ENCODE results near the gene ASB6.
A peak's percentile ranks its signal among the peaks of the same experiment; 100 is the strongest.

The ASB6 gene

DNA sequence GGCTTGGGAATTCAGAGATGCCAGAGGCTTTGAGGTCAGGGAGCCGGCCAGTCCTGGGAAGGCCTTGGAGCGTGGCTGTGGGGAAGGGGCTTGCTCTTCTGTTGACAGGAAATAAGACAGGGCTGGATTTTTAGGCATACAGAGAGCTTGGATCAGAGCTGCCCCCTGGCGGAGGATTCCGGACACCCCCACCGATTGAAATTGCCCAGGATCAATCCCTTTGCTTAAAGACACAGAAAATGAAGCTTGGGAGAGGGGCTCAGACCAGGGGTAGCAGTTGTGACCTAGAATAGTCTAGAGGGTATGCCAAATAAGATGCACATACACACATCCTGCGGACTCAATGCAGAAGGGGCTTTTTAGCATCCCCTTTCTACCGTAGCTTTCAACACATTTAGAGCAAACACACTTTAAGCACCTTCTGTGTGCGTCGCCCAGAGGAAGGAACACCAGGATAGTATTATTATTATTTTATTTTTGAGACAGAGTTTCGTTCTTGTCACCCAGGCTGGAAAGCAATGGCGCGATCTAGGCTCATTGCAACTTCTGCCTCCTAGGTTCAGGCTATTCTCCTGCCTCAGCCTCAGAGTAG is 17.7 kb downstream of the ASB6 start:
- H3K4me3 ChIP-seq (ENCODE audit: low read length): no peak overlapping the region

DNA sequence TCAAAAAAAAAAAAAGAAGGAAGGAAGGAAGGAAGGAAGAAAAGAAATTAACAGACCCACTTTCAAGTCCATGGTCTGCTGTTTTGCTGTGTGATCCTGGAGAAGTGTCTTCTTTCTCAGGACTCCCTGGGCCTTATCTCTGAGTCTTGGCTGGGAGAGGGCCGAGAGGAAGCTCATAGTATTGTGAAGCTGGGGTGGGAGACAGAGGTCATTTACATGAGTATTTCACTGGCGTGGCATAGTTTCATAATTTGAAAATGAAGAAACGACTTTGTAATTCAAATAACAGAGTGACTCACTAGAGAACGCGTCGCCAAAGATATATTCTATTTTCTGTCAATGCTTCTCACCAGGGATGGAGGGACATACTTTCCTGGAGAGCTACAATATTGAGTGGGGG is 18.6 kb downstream of the ASB6 start:
- no peak overlapping the region for H3K4me3 ChIP-seq (ENCODE audit: low read length)
- TF ChIP-seq, protein P1, sequence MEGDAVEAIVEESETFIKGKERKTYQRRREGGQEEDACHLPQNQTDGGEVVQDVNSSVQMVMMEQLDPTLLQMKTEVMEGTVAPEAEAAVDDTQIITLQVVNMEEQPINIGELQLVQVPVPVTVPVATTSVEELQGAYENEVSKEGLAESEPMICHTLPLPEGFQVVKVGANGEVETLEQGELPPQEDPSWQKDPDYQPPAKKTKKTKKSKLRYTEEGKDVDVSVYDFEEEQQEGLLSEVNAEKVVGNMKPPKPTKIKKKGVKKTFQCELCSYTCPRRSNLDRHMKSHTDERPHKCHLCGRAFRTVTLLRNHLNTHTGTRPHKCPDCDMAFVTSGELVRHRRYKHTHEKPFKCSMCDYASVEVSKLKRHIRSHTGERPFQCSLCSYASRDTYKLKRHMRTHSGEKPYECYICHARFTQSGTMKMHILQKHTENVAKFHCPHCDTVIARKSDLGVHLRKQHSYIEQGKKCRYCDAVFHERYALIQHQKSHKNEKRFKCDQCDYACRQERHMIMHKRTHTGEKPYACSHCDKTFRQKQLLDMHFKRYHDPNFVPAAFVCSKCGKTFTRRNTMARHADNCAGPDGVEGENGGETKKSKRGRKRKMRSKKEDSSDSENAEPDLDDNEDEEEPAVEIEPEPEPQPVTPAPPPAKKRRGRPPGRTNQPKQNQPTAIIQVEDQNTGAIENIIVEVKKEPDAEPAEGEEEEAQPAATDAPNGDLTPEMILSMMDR (conservative IDR thresholded peaks at IDR 0.05; ENCODE audit: low read depth, low read length): no peak
- DNase-seq (ENCODE audit: low read depth): no peak

More for the DNA sequence above, 17.7 kb downstream of the ASB6 start:
- TF ChIP-seq, protein P1 (conservative IDR thresholded peaks at IDR 0.05; ENCODE audit: low read depth, low read length): peak; percentile 92
- no peak for DNase-seq (ENCODE audit: low read depth)

DNA sequence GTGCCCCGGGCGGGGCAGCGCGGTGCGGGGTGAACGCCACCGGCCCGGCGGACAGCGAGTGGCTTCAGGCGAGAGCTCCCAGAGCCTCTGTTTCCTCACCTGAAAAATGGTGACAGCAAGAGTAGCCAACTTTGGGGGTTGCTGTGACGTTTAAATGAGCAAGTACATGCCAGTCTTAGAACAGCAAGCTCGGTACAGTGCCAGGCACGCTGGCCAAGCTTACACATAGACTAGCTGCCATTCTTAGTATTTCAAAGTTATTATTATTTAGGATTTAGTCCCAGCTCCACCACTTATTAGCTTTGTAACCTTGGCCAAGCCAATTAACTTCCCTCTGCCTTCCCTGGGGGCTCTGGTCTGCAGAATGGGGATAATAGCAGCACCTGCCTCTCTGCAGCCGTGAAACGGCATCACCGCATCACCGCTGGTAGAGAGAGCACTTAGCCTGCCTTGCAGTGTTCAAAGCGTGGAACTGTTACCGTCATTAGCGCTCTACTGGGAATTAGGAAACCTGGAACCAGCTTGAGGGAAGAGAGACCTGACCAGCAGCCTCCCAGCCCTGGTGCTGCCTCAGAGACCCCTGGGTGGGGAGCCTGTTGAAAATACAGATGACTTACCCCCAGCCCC is 21.2 kb downstream of the ASB6 start, which contains the start of gene C9orf50:
Gene C9orf50 (minus strand): TSS at position 433 of the 627 bp plus-strand sequence. CDS start 527 bp downstream, outside the sequence.
- no peak for DNase-seq (ENCODE audit: low read depth)
- TF ChIP-seq, protein P1 (conservative IDR thresholded peaks at IDR 0.05; ENCODE audit: low read depth, low read length): no peak
- peak within 1 kb of the TSS; percentile 48 for H3K4me3 ChIP-seq (ENCODE audit: low read length)

DNA sequence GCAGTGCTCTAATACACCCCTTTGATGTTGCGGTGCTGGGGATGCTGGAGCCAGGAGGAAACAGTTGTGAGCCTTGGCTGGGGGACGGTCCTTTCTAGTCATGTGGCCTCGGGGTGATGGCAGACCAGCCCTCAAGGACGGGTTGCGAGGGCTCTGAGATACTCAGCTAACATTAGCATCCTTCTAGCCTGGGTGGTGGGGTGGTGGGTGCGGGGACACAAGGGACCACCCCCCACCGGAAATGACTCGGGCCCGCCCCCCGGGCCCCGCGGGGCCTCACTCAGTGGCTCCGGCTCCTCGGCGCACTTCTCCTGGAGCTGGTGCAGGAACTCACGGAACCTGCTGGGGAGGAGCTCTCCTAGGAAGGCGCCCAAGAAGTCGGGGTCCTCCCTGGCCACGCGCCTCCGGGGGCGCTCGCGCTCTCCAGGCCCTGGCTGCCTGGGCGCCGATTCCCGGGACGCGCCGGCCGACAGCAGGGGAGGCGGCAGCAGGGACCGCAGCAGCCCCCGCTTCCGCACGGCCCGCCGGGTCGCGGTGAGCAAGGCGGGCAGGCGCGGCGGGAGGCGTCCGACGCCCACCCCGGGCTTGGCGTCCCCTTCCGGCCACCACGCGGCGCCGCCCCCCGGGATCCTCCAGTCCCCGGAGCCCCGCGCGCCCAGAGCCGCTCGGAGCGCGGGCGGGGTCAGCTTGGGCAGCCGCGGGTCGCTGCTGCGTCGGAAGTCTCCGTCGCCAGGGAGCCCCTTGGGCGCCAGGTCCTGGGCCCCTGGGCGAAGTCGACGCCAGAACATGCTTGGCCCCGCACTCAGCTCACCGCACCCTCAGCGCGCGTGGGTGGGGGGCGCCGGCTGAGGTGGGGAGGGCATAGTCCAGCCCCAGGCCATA is 21.9 kb downstream of the ASB6 start:
- no peak for DNase-seq (ENCODE audit: low read depth)
- TF ChIP-seq, protein P1 (conservative IDR thresholded peaks at IDR 0.05; ENCODE audit: low read depth, low read length): peak; percentile 32
- peak overlapping the region; percentile 48 for H3K4me3 ChIP-seq (ENCODE audit: low read length)

DNA sequence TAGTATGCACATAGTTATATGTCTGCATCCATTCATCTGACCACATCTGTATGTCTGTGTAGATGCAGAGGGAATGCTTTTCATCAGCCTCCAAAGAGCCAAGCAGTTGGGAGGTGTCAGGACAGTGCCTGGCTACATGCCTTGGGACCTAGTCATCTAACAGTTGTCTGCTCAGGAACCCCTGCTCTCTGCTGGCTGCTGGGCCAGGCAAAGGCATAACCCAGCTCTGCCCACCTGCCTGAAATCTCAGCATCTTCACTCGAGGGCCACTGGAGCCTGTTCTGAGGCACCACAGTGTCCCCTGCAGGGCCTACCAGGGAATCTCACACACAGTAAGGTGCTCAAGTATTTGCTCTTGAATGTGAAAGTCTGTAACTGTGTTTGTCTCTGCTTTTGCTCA is 24.8 kb downstream of the ASB6 start:
- DNase-seq (ENCODE audit: low read depth): no peak
- no peak overlapping the region for H3K4me3 ChIP-seq (ENCODE audit: low read length)
- TF ChIP-seq, protein P1 (conservative IDR thresholded peaks at IDR 0.05; ENCODE audit: low read depth, low read length): peak; percentile 84

DNA sequence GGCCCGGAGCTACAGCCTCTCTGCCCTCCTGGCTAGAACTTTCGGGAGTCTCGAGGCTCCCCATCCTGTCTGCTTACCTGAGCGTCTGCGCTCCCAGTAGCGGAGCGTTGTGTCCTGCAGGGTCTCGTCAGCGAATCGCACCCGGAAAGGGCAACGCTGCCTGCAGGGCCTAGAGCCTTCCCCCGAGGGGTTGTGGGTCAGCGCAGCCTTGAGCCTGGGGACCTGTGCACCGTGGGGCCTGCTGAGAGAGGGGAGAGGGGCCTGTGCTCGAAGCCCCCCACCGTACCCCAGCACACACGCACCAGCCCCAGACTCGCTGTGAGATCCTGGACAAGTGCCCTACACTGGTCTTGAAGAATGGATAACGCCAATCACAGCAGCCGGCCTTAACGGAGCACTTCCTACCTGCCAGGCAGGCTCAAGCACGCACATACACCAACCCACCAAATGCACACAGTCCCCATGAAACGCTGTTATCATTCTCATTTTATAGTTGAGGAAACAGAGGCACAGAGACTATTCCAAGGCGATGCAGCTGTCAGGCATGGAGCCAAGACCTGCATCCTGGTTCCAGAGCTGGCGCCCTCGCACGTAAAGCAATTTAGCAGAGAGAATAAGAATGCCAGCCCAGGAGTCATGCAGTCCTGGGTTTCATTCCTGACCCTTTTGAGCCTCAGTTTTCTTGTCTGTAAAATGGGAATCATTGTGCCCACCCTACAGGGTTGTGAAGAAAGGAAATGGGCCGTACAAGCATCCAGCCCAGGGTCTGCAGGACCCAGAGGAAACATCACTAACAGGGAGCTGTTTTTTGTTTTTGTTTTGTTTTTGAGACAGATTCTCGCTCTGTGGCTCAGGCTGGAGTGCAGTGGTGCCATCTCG is 26.3 kb downstream of the ASB6 start:
- TF ChIP-seq, protein P1 (conservative IDR thresholded peaks at IDR 0.05; ENCODE audit: low read depth, low read length): no peak
- no peak for DNase-seq (ENCODE audit: low read depth)
- no peak overlapping the region for H3K4me3 ChIP-seq (ENCODE audit: low read length)

All from retinal pigment epithelial cell (primary cell).